Stimulated activated CD8-positive, alpha-beta memory T cell treated with anti-CD3 and anti-CD28 coated beads, Interleukin-7, amount 100 ng/mL, for 24 hours (primary cell): ENCODE results near the gene TOB1.

Experiments used
- DNase-seq: peaks from one replicate; pipeline ENCODE4 v3.0.0-alpha.2; 2020; ENCODE audit warnings: low read depth

Gene TOB1

DNA sequence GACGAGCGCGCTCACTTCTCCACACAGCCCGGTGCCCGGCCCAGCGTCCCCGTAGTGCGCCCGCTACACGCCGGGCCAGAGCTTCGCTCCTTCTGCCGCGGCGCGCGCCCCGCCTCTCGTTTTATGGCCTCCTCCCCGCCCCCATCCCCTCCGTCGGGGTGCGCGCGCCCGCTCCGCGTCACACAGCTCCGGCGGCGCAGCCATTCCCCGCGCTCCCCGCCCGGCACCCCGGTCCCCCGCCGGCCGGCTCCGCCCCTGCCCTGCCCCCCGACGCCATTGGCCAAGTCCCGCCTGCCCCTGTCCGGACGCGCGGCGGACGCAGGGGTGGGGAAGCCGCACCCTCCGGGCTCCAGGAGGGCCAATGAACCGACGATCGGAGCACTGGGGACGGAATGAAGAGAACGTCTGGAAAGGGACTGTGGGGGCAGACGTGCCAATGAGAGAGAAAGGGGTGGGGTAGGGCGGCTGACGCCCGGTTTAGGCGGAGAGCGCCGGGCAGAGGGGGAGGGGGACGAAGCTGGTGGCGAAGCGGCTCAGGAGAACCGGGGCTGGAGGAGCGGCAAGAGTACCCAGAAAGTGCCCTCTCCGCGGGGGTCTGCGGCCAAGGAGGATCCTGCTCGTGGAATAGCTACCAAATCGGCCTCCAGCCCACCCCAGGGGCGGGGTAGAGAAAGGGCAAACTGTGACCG lies at the start of gene TOB1:
Gene TOB1 (minus strand): TSS at position 94 of the 689 bp plus-strand sequence. CDS start 2,337 bp downstream, outside the sequence.
- peak; percentile 90 for DNase-seq

GRCh38 chr17:50914505-50915063 lies 48.4 kb upstream of the TOB1 start:
- no peak for DNase-seq

DNA sequence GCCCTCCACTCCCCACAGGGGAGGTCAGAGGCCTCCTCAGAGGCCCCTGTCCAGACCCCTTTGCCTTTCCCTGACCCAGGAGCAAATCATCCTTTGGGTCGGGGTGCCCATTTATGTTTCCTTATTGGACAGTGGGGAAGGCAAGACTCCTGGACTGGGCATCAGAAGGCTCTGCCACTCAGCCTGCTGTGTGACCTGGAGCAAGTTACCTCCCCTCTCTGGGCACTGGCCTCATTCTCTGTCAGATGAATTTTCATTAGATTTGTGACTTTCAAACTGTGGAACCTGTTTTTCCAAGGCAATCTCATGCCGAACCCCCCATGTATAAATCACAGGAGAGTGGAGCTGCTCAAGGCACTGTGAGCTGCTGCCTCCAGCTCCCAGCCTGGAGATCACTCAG lies 47.0 kb upstream of the TOB1 start:
- DNase-seq: no peak

GRCh38 chr17:50911890-50912289 lies 45.7 kb upstream of the TOB1 start:
- DNase-seq: no peak

DNA sequence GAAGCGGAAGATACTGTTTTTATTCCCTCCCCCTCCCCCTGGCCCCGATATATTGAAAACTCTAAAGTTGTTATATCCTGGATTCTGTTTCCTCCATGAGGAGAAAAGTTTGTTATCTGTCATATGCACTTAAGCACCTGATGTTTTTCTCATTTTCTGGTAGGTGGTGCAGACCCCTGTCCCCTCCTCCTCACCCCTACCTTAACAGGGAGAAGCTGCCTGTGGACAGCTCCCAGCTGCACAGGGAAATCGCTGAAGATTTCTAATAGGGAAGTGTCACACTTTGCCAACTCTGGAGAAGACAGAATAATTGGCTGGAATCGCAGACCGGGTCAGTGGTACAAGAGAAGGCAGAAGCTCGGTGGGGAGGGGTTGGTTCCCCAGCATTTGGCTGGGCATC lies 45.3 kb upstream of the TOB1 start:
- no peak for DNase-seq

- DNase-seq: peak; percentile 59
Observed at GRCh38 chr17:50909765-50910605, 43.8 kb upstream of the TOB1 start.

DNA sequence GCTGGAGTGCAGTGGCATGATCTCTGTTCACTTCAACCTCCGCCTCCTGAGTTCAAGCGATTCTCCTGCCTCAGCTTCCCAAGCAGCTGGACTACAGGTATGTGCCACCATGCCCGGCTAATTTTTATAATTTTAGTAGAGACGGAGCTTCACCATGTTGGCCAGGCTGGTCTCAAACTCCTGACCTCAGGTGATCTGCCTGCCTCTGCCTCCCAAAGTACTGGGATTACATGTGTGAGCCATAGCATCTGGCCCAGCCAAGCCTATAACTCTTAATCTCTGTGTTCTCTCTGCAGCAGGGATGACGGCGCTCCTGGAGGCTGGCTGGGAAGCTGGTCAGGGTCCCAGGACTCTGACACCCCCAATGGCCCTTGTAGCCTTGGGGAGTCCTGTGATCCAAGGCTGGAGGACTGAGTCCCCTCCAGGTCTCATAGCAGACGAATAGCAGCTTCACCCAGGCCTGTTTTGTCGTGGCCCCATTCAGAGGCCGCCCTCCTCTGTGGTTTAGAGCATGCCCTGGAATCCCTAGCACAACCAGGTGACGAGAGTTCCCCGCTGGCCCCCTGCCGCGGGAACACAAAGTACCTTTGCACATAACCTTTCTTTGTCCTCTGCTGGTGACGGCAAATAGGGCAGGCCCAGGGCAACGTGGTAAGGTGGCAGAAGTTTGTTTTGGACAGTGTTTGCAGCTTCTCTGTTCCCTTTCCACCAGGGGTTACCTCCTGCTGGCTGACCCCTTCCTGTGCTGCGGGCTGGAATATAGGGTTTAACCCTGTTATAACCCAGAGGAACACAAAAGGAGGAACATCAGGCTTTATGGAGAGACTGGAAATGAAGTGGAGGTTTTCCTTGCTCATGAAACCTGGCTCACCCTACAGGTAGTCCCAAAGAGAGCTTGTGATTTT lies 43.0 kb upstream of the TOB1 start:
- DNase-seq: no peak

DNA sequence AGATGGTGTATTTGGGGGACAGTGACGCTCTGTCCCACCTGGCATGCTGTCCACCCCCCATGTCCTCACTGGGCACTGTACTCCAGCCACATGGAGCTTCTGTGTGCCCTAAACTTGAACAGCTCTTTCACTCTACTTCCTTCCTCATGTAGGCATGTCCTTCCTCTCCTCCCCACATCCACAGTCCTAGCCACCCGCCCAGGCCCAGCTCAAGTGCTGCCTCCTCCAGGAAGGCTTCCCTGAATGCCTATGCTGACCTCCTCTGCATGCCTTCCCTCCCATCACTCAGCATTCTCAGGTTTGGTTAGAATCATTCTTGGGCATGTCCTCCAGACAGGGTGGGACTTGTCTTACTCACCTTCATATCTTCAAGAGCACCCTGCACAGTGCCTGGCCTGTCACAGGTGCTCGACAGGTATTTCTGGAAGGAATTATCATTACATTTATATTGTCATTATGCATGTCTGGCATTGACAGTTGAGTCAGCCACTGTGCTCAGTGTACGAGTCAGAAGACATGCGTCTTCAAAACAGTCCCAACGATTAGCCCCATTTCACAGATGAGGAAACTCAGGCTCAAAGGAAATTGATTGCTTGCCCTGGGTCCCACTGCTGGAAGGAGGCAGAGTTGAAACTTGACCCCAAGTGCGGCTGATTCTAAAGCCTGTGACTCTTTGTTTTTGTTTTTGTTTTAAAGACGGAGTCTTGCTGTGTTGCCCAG lies 42.1 kb upstream of the TOB1 start:
- DNase-seq: no peak

- DNase-seq: no peak
Observed at GRCh38 chr17:50906443-50906842, 40.3 kb upstream of the TOB1 start.

DNA sequence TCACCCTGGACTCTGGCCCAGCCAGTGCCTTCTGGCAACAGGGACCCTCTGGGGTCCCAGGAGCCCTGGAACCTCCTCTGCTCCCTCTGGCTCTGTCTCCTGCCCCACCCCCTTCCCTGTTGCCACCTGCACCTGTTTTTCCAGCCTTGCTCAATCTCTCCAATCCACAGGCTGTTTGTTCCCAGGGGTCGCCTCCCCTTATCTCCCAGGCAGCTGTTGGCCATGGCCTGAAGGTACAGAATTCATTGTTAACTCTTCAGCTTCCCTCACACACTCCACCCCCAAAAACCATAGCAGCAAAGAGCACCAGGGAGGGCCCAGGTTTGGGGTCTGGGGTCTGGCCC lies 39.3 kb upstream of the TOB1 start:
- DNase-seq: no peak

GRCh38 chr17:50904518-50905459 lies 38.6 kb upstream of the TOB1 start:
- DNase-seq: no peak

GRCh38 chr17:50903604-50904517 lies 37.7 kb upstream of the TOB1 start:
- no peak for DNase-seq

DNA sequence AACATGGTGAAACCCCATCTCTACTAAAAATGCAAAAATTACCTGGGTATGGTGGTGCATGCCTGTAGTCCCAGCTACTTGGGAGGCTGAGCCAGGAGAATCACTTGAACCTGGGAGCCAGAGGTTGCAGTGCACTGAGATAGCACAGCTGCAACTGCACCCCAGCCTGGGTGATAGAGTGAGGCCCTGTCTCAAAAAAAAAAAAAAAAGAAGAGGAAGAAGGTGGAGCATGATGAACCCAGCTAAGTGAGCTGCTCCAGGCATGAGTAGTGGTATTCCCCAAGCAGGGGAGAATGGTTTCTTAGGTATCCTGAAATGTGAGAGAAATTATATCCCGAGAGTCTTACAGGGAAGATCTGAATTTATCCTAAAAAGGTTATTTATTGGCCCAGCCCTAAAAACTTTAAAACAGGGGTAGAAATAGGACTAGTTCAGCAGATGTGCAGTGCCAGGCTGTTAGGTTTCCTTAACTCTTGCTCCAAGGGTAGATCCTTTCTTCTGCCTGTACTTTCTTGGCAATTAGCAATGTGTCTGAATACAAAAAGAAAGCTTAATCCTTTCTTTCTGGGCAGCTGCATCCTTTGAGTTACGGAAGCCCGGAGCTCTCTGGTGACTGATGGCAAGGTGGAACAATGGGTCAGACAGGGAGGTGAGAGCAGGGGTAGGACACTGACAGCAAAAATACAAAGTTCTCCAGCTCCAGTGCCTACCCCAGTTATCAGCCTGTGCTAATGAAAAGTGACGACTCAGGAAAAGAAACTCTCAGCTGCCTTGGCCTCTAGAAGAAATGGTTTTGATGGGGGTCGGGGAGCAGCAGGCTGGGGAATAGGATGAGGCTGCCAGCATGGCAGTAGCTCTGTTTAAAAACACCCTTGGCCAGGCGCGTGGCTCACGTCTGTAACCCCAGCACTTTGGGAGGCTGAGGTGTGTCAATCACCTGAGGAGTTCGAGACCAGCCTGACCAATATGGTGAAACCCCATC lies 36.5 kb upstream of the TOB1 start:
- DNase-seq: no peak

GRCh38 chr17:50900383-50900892 lies 34.3 kb upstream of the TOB1 start:
- no peak for DNase-seq

- DNase-seq: no peak
Observed at GRCh38 chr17:50899559-50900319, 33.6 kb upstream of the TOB1 start.

GRCh38 chr17:50899005-50899460 lies 32.9 kb upstream of the TOB1 start:
- DNase-seq: no peak
